ENCODE measurements around the gene POLR3C.
"Not testable (repeated sequence)": the region's sequence is repeated elsewhere in the genome, so short reads cannot be mapped to it uniquely, and the experiment has no call there.

Gene POLR3C

DNA sequence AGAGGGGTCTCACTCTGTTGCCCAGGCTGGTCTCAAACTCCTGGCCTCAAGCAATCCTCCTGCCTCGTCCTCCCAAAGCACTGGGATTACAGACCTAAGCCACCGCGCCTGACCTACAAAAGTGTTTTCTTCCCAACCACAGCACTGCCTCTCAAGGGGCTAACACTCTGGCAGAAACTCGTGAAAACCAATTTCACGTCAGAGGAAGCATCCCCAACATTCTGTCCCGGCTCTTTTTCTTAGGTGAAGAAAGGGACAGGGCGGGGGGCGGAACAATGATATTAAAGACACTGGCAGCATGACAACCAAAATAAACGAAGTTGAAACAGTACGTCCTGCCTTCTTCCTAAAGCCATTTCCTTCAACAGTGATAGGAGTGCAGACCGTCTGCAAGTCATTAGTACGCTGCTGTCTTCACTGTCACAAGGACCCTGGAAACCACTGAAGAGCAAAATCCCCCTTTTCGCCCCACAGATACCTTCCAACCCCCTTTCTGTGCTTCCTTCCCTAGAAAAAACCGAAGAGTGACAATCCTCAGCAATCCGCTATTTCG lies 1.1 kb upstream of the POLR3C start:
- not testable (repeated sequence) for DNase-seq

DNA sequence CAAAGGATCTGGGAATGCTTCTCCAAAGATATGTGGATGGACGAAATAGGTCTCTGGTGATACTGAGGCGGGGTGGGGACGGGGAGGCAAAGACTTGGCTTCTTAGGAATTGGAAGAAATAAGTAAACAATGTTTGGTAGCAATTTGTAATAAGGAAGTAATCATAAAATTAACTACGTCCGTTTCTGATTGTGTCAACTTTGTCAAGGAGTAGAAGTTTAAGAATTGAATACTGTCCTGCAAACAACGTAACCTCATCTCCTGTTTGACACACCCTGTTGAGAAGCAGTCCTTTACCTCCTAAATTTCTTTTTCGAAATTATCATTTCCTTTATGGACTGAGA lies 471 bp downstream of the POLR3C start:
- DNase-seq, result no peak

DNA sequence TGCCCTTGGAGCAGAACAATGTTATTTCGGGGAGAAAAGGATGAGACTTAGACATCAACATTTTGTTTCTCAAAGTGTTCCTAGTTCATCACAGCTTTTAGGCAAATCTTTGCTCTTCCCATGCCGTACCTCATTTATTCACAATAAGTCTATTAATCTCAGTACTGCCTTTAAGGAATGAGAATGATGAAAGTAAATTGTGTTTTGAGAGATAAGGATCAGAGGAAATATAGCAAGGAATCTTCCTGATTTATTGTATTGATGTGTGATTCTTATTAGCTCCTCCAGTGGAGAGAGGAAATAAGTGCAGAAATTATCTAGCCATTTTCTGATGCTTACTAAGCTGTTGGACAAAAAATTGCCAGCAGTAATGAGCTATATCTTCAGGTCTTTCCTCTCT lies 2.0 kb downstream of the POLR3C start:
- DNase-seq, result no peak

DNA sequence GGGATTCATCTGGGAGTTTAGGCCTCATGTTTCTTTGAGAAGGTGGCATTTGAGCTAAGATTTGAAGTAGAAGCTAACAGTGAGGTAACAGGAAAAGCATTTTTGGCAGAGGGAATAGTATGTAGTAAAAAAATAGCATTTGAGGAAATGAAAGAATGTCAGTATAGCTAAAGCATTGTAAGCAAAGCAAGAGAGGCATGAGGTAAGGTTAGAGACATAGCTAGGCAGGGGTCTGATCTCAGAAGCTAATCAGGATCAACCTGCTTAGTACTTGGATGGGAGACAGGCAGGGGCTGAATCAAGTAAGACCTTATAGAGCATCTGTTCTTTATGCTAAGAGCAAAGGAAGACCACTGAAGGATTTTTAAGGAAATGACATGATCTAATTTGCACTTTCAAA lies 4.0 kb downstream of the POLR3C start:
- DNase-seq, result no peak

DNA sequence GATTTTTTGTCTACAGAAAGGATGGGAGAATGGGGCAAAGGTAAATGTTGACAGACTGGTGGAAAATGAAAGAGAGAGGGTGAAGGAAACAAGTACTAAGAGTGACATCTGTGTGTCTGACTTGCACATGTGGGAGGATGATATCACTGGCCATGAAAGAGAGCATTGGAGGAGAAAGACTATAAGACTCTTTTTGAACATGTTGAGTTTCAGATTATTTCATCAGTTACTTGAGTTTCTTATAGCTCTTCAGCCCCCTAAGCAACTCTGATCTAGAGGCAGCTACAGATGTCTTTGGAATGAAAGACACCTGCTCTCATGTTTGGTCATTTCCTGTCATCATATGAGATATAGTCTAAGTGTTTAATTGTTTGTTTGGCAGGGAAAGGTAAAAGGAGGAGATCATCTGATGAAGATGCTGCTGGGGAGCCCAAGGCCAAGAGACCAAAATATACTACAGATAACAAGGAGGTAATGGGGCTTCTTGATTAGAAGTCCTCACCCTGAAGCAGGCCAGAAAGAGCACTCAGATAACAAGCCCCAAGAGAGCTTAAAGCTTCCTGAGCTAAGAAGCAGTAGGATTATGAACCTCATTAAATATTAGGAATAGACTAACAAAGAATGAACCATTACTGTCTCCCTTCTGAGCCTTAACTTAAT lies 4.5 kb downstream of the POLR3C start:
- no peak for DNase-seq

DNA sequence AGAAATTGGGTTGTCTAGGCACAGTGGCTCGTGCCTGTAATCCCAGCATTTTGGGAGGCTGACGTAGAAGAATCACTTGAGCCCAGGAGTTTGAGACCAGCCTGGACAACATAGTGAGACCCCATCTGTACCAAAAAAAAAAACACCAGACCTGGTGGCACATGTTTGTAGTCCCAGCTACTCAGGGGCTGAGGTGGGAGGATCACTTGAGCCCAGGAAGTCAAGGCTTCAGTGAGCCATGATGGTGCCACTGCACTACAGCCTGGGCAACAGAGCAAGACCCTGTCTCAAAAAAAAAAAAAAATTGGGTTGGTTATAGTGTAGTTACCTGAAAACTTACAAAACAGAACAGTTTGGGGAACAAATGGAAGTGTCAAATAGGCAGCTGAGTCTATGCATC lies 6.8 kb downstream of the POLR3C start:
- not testable (repeated sequence) for DNase-seq

DNA sequence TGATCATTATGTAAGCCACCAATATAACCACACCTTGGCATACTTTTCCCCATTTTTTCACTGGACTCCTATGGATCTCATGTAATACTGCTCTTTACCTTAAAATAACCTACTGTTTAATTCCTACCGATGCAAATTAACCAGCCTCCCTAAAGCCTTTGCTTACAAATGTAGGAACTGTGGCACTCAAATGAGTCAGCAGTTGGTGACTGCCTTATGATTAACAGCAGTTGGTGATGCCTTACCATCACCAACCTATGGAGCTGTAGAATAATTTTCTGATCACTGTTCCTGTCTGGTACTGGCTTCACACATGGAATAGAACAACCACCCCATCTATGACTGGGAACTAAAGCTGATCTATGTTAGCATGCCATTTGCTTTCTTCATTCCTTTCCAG lies 13.7 kb downstream of the POLR3C start:
- no peak for DNase-seq

DNA sequence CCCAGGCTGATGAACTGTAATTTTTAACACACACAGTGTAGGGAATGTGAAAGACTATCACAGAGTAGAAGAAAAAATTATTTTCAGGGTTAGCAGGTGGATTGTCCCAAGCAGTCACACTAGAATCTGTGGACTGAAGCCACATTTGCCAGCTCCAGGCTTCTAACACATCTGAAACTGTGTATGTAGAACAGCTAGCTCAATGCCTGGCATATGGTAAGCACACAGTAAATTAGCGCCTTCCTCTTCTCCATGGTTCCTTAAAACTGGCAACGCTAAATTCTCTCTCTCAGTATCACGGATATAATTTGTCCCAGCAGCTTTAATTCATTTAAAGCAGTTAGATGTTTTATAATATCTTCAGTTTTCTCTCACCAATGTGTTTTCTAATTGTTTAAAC lies 19.0 kb downstream of the POLR3C start:
- no peak for DNase-seq

DNA sequence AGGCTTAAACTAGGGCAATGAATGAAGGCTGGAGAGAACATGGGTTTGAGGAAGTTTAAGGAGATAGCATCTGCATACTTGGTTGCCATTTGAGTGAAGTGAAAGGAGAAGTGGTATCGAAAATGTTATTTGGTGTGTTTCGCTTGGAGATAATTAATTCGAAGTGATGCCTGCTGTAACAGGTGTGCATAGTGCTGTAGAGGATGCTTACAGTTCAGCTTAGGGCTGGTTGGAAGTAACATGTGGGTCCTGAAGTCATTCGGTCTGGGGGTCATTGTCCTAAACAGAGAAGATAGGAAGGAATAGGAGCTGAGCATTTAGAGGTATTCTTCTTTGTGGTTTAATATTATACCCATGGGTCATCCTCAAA lies 21.1 kb downstream of the POLR3C start:
- no peak for DNase-seq

DNA sequence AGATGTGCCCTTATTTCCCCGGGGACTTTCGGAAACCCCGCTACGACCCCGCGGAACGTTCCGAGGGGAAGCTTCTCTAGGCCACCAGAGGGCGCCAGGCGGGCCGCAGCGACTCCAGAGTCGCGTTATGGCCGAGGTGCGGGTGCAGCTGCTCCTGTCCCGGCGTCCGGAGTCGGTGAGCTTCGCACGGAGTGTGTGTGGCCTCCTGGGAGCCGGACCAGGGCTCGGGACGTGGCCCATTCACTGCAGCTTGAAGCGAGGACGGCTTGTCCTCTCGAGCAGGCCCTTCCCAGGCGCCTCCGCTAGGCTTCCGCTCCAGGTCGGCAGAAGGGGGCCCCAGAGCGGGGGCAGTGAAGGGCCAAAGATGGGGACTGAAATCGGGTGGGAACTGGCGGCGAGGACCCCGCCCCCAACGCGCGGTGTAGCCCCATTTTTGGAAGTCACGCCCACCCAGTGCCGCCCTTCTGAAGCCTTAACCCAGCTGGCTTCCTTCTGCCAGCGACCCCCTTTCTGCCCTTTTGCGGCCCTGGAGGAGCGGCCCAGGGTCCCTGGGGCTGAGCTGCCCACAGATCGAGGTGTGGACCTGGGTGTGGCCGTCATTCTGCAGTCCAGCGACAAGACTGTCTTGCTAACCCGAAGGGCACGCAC lies 21.6 kb downstream of the POLR3C start, which contains the start of gene NUDT17:
Gene NUDT17, plus strand, starts transcription at position 117 of the 648 bp plus-strand sequence. Its CDS starts 11 bp downstream, at position 128.
- DNase-seq, result peak; percentile 92

DNA sequence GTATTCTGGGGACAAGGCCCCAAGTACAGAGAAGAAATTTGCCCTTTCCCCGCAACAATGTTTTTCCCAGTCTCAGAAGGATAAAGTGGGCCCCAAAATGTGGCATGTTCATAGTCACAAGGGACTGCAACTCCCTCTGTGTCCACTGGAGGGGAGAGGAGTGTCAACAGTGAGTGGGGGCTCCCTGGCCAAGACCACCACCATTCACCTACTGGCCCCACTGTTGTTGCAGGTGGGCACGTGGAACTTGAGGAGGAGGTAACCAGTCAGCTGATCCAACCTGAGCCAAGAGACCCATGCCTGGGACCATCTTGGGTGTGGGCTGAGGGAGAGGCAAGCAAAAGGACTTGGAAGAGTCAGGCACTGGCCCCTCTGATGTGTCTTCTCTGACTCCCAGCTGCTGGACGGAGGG lies 22.2 kb downstream of the POLR3C start:
- DNase-seq, result peak; percentile 63

DNA sequence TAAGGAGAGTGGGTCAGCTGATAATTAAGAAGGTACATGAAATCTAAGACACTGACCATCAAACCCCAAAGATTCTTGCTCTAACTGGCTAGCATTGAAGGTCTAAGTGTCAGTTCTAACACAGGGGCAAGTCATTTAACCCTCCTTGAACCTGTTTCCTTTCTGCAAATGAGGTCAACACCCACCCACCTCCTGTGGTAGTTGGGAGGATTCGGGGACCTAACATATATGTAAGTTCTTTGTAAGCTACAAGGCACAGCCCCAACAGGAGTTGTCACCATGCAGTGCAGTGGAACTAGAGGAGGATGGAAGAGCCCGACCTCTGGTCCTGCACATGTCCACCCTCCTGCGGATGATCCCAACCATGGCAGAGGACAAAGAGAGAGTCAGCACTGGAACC lies 23.8 kb downstream of the POLR3C start:
- DNase-seq, result no peak

DNA sequence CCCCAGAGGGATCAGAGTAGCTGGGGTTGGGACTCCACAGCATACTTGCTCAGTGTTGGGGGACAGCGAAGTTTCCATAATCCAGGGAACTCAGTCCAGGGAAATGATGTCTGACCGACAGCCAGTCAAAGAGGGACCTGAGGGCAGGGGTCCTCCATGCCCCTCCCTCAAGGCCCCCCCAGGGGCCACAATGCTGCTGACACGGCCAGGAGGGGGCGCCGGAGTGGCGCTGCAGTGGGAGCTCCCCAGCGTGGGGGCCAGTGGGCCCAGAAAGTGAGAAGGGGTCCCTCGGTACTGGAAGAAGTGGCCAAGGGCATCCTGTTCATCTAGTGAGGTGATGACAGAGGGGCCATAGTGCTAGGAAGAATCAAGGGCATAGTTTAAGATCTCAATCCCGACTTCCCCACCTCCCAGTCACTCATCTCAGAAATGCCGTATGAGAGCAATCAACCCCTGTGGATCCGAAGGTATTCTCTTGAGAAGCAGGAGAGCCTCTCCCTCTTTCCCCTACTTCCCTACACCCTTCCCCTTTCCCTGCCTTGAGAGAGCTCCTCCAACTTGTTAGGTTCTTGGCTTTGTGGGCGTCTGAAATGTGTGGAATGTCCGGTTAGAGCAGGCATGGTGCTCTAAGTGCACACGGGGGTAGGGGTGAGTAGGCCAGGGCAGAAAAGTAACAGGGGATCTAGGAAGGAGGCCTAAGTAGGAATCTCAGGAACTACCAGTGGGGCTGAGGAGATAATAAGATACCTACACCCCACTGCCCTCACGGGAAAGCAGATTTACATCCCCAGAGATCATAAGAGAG lies 25.6 kb downstream of the POLR3C start:
- DNase-seq, result peak; percentile 72

DNA sequence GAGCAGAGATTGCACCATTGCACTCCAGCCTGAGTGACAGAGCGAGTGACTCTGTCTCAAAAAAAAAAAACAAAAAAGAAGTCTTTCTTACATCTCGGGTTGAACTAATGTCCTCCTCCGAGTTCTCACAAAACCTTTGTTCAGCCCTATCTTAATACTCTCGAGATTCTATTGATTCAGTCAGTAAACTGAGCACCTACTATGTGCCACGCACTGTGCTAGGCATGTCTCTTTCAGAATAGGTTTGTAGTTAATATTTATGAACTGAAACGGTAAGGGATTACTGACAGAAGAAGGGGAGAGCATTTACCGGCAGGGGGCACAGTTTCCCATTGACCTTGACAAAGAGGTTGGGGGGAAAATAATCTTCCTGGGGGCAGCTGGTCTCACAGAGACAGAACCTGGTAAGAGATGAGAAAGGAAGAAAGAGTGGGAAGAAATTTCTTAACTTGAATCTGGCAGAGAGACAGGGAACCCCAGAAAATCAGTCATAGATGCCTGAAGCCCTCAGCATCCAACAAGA lies 31.5 kb downstream of the POLR3C start:
- DNase-seq, result no peak

DNA sequence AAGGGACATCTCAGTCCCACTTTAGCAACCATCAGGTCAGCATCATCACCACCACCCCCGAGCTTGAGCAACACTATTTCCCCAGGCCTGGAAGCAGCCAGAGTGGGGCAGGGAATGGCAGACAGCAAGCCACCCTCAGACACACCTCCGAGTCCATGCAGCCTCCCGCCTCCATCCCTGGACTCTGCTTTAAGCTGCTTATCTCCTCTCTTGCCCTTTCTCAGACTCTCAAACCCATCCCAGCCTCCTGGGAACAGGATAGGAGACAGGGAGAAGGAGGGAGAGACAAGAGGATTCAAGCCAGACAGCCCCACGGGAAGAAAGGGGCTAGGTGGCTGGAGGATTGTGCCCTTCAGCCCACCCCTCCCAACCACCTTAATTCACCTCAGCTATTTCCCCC lies 33.2 kb downstream of the POLR3C start:
- DNase-seq, result no peak

DNA sequence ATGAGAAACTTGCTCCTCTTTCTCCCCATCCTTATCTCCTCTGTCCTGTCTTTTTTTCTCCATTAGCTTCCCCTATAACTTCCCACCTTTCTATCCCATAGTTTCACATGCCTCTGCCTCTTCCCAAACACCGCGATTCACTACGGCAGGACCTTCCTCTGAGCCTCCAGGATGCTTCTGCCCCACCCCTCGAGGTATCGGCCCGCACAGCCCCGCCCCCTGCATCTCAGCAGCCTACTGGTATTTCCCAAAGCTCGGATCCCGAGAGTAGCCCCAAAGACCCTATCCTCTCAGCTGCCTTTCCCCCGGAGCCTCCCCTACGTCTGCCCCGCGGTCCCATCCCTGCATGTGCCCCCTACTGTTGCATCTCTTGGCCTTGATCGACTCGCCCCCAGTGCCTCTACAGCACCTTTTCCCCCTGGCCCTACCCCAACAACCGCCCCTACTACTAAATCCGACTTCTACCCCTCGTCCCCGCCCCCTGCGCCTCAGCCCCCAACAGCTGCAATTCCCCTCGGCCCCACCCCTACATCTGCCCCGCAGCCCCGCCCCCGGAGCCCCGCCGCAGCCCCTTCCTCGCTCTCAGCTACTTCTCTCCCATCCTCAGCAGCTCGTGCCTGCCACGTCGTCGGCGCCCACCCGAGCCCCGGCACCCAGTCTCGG lies 34.4 kb downstream of the POLR3C start:
- peak; percentile 88 for DNase-seq

DNA sequence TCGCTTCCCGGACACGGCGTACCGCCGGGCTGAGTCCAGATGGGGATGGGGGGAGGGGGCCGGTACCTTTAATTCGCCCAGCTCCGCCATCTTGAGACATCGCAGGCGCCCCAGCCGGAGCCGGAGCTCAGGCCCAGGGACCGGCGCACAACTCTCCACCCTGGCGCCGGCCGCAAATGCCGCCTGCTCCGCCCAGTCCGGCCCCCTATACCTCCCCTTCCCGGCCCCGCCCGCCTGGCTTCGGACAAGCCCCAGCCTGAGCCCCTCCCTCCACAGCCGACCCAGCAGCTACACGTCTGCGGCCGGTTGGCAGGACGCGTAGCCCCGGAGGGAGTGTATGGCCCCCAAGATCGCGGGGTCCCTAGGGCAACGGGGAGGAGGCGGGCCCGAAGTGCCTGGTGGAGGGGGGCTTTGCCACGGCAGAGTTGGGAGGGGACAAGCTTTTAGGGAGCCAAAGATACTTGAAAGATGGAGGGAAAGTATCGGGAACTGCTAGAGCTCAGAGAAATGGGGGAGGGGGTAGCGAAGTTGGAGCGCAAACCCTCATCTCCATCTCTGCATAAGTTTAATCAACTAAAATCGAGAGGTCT lies 35.0 kb downstream of the POLR3C start, which contains the start of gene PIAS3:
Gene PIAS3, minus strand, starts transcription at position 181 of the 590 bp plus-strand sequence. Its CDS starts 91 bp downstream, at position 90.
- peak; percentile 98 for DNase-seq

DNA sequence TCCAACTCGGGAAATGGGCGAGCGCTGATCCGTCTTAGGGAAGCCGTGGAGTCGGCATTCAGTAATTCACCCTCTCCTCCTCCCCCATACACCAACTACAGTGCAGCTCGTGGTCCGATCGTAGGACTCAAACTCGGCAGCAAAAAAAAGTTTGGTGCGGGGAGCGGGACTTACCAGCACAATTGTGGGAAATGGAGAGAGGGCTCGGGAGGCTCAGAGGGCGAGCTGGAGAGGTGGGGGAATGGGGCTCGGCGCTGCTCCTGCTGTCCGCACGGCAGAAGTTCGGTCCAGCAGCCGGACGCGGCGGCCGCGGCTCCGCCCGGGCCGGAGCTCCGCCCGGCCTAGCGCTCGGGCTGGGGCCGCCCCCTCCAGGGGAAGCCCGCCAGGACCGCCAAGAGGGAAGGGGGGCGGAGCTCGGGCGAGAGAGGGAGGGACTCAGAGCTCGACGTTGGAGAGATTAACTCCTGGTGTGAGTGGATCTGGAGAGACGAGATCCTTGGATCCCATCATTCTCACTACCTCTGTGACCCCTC lies 35.6 kb downstream of the POLR3C start:
- peak; percentile 95 for DNase-seq

DNA sequence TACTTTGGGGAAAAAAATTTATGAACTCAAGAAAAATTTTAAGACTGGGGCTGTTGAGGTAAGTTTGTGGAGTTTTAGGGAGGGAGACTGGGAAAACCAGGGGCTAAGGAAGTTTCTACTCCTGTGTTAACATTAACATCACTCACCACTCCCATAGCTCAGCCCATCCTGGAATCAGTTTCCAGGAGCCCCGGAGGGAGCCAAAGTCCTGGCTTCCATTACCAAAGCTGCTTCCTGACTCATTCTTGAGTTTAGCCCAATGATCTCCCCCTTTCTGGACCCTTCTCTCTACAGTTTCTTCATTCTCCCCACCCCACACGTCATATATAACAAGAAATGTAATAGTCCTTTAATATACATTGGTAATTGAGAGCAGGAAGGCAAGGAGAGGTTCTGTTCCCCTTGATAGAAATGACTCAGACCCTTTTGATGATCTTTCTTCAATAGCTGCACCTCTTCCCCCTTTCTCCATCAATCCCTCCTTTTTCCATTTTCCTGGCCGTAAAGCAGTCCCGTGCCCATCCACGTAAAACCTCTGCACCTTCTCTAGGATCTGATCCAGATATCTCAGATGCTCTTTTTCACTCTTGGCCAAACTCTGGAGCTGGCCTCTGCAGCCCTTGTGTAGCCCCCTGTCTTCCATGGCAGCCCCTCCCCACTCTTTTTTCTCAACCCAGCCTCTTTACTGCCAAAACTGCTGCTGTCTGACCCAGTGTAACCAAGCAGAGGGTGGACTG lies 39.5 kb downstream of the POLR3C start:
- no peak for DNase-seq

DNA sequence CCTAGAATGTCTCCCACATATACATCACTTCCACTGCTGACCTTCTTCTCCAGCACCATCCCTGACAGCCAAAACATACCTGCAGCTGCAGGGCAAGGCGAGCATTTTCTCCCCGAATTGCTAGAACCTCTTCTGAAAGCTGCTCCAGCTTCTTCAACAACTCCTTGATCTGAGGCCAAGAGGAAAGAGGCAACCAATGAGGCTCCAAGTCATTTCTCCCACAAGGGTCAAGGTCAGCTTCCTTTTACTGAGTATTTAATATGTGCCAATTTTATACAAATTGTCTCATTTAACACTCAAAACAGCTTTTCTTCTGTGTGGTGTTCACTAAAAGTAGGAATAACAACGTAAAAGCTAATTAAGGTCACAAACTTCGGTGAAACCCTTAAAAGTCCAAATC lies 44.2 kb downstream of the POLR3C start:
- no peak for DNase-seq

Measured in islet precursor cell (in vitro differentiated cells).